Skeletal muscle tissue (tissue), 4 donors: ENCODE results near the gene ZFAND3. TPM values are rescaled to one million over a fixed set of nuclear protein-coding genes. Genes with fewer than 3 reads are reported as not detected.

Experiments
- H3K27ac ChIP-seq: one replicate; pipeline ENCODE4 v1.7.0; 2013; ENCODE audit warnings: mild to moderate bottlenecking, low read depth, low read length, inconsistent platforms
- H3K27me3 ChIP-seq, 3 donors: one replicate each; pipeline ENCODE4 v1.7.0; 2013; ENCODE audit warnings: low read length in 3 of 3; ENCODE audit not compliant: control insufficient read depth in 3 of 3, insufficient read depth in 3 of 3
- H3K36me3 ChIP-seq, 3 donors: one replicate each; pipeline ENCODE4 v1.7.0; 2013; ENCODE audit warnings: low read length in 3 of 3; ENCODE audit not compliant: control insufficient read depth in 3 of 3, insufficient read depth in 3 of 3
- H3K4me1 ChIP-seq, 3 donors: one replicate each; pipeline ENCODE4 v1.7.0; 2013; ENCODE audit warnings: low read length in 3 of 3, mild to moderate bottlenecking in 3 of 3; ENCODE audit not compliant: control insufficient read depth in 3 of 3, insufficient read depth in 3 of 3
- H3K4me3 ChIP-seq, 3 donors: one replicate each; pipeline ENCODE4 v1.7.0; 2013; ENCODE audit warnings: low read length in 3 of 3
- H3K9ac ChIP-seq, 3 donors: one replicate each; pipeline ENCODE4 v1.7.0; 2013; ENCODE audit warnings: low read length in 3 of 3, mild to moderate bottlenecking in 3 of 3, moderate library complexity in 2 of 3, low read depth in 1 of 3
- H3K9me3 ChIP-seq, 3 donors: one replicate each; pipeline ENCODE4 v1.7.0; 2013; ENCODE audit warnings: low read length in 3 of 3; ENCODE audit not compliant: control insufficient read depth in 3 of 3
- total RNA-seq: library from RNA; depleted of rRNA; stranded (reverse); fragments of >200 nt; gene quantifications from one replicate; pipeline ENCODE4 v1.2.3, GENCODE V29; 2014
- donor health status: Osteomylitis.

The ZFAND3 gene
- total RNA-seq, 1 donor from 2014 or later: 23.0 TPM

GRCh38 chr6:37860226-37860839 is 40.8 kb downstream of the ZFAND3 start:
- Histone ChIP-seq H3K9me3 (no peaks in the 10 kb centered on the region), H3K36me3 (no peaks in the 10 kb centered on the region), H3K4me1 (peaks cover 0 to 2% (median 0%) of the 10 kb centered on the region in 3 donors), H3K4me3 (no peak overlapping the region), H3K27me3 (no peaks in the 10 kb centered on the region), H3K9ac (no peak overlapping the region), H3K27ac (no peak overlapping the region)

GRCh38 chr6:37861452-37861851 is 41.9 kb downstream of the ZFAND3 start:
- Histone ChIP-seq H3K4me1 (peaks cover under 1 to 7% (median 2%) of the 10 kb centered on the region in 3 donors), H3K36me3 (no peaks in the 10 kb centered on the region), H3K9ac (no peak overlapping the region), H3K27ac (no peak overlapping the region), H3K4me3 (no peak overlapping the region), H3K27me3 (no peaks in the 10 kb centered on the region), H3K9me3 (no peaks in the 10 kb centered on the region)

GRCh38 chr6:37862430-37862829 is 42.9 kb downstream of the ZFAND3 start:
- Histone ChIP-seq H3K27me3 (no peaks in the 10 kb centered on the region), H3K4me1 (peaks cover 6 to 10% (median 8%) of the 10 kb centered on the region in 3 donors), H3K9me3 (no peaks in the 10 kb centered on the region), H3K27ac (no peak overlapping the region), H3K4me3 (no peak overlapping the region), H3K9ac (no peak overlapping the region), H3K36me3 (no peaks in the 10 kb centered on the region)

- Histone ChIP-seq H3K36me3 (no peaks in the 10 kb centered on the region), H3K9ac (no peak overlapping the region), H3K4me1 (peaks cover 6 to 10% (median 8%) of the 10 kb centered on the region in 3 donors), H3K4me3 (no peak overlapping the region), H3K9me3 (no peaks in the 10 kb centered on the region), H3K27me3 (no peaks in the 10 kb centered on the region), H3K27ac (no peak overlapping the region)
These were observed 43.5 kb downstream of the ZFAND3 start for GRCh38 chr6:37862992-37863391.

- no peaks in the 10 kb centered on the region for H3K27me3 ChIP-seq
- H3K36me3 ChIP-seq: no peaks in the 10 kb centered on the region
- no peak overlapping the region for H3K9ac ChIP-seq
- H3K4me3 ChIP-seq: no peak overlapping the region
- H3K27ac ChIP-seq: no peak overlapping the region
- H3K9me3 ChIP-seq: no peaks in the 10 kb centered on the region
- peaks cover 8 to 15% (median 9%) of the 10 kb centered on the region in 3 donors for H3K4me1 ChIP-seq
These were observed 44.7 kb downstream of the ZFAND3 start for GRCh38 chr6:37864250-37864649.

GRCh38 chr6:37865504-37865903 is 46.0 kb downstream of the ZFAND3 start:
- H3K27ac ChIP-seq: no peak overlapping the region
- no peak overlapping the region for H3K4me3 ChIP-seq
- no peaks in the 10 kb centered on the region for H3K36me3 ChIP-seq
- H3K27me3 ChIP-seq: no peaks in the 10 kb centered on the region
- no peaks in the 10 kb centered on the region for H3K9me3 ChIP-seq
- H3K4me1 ChIP-seq: peaks cover 8 to 15% (median 9%) of the 10 kb centered on the region in 3 donors
- H3K9ac ChIP-seq: no peak overlapping the region

- Histone ChIP-seq H3K9me3 (no peaks in the 10 kb centered on the region), H3K4me1 (peaks cover 8 to 15% (median 9%) of the 10 kb centered on the region in 3 donors), H3K27me3 (no peaks in the 10 kb centered on the region), H3K4me3 (no peak overlapping the region), H3K9ac (no peak overlapping the region), H3K36me3 (no peaks in the 10 kb centered on the region), H3K27ac (no peak overlapping the region)
These were observed 47.3 kb downstream of the ZFAND3 start for GRCh38 chr6:37866590-37867507.

- Histone ChIP-seq H3K4me3 (no peak overlapping the region), H3K36me3 (no peaks in the 10 kb centered on the region), H3K27me3 (no peaks in the 10 kb centered on the region), H3K9me3 (no peaks in the 10 kb centered on the region), H3K4me1 (peaks cover 7 to 15% (median 8%) of the 10 kb centered on the region in 3 donors), H3K9ac (no peak overlapping the region), H3K27ac (no peak overlapping the region)
These were observed 48.4 kb downstream of the ZFAND3 start for GRCh38 chr6:37867756-37868446.

GRCh38 chr6:37868447-37868825 is 48.9 kb downstream of the ZFAND3 start:
- Histone ChIP-seq H3K4me3 (no peak overlapping the region), H3K4me1 (peaks cover 7 to 15% (median 8%) of the 10 kb centered on the region in 3 donors), H3K9ac (no peak overlapping the region), H3K27ac (no peak overlapping the region), H3K9me3 (no peaks in the 10 kb centered on the region), H3K36me3 (no peaks in the 10 kb centered on the region), H3K27me3 (no peaks in the 10 kb centered on the region)
